ENCODE measurements around the gene TRIM40.

Gene TRIM40

GRCh38 chr6:30149858-30150550 lies 14.1 kb downstream of the TRIM40 start:
- no peak overlapping the region for H3K4me3 ChIP-seq (ENCODE audit: low read length)
- no peak for TF ChIP-seq ZNF274 (IDR thresholded peaks at IDR 0.05; ENCODE audit: low read depth, low read length)

- no peak overlapping the region for H3K4me3 ChIP-seq (ENCODE audit: low read length)
- TF ChIP-seq ZNF274 (IDR thresholded peaks at IDR 0.05; ENCODE audit: low read depth, low read length) = no peak
Observed at GRCh38 chr6:30150671-30151395, 14.9 kb downstream of the TRIM40 start.

GRCh38 chr6:30151580-30151979 lies 15.6 kb downstream of the TRIM40 start:
- no peak for TF ChIP-seq ZNF274 (IDR thresholded peaks at IDR 0.05; ENCODE audit: low read depth, low read length)
- H3K4me3 ChIP-seq (ENCODE audit: low read length) = no peak overlapping the region

- no peak for TF ChIP-seq ZNF274 (IDR thresholded peaks at IDR 0.05; ENCODE audit: low read depth, low read length)
- no peak overlapping the region for H3K4me3 ChIP-seq (ENCODE audit: low read length)
Observed at GRCh38 chr6:30152016-30152673, 16.2 kb downstream of the TRIM40 start.

GRCh38 chr6:30152910-30153610 lies 17.1 kb downstream of the TRIM40 start:
- H3K4me3 ChIP-seq (ENCODE audit: low read length) = no peak overlapping the region
- TF ChIP-seq ZNF274 (IDR thresholded peaks at IDR 0.05; ENCODE audit: low read depth, low read length) = no peak

GRCh38 chr6:30154061-30154460 lies 18.1 kb downstream of the TRIM40 start:
- no peak for TF ChIP-seq ZNF274 (IDR thresholded peaks at IDR 0.05; ENCODE audit: low read depth, low read length)
- no peak overlapping the region for H3K4me3 ChIP-seq (ENCODE audit: low read length)

GRCh38 chr6:30154709-30155519 lies 19.0 kb downstream of the TRIM40 start:
- no peak overlapping the region for H3K4me3 ChIP-seq (ENCODE audit: low read length)
- TF ChIP-seq ZNF274 (IDR thresholded peaks at IDR 0.05; ENCODE audit: low read depth, low read length) = no peak

GRCh38 chr6:30155520-30156261 lies 19.8 kb downstream of the TRIM40 start:
- H3K4me3 ChIP-seq (ENCODE audit: low read length) = no peak overlapping the region
- no peak for TF ChIP-seq ZNF274 (IDR thresholded peaks at IDR 0.05; ENCODE audit: low read depth, low read length)

GRCh38 chr6:30156262-30156599 lies 20.3 kb downstream of the TRIM40 start:
- H3K4me3 ChIP-seq (ENCODE audit: low read length) = no peak overlapping the region
- no peak for TF ChIP-seq ZNF274 (IDR thresholded peaks at IDR 0.05; ENCODE audit: low read depth, low read length)

GRCh38 chr6:30156774-30157173 lies 20.8 kb downstream of the TRIM40 start:
- TF ChIP-seq ZNF274 (IDR thresholded peaks at IDR 0.05; ENCODE audit: low read depth, low read length) = no peak
- H3K4me3 ChIP-seq (ENCODE audit: low read length) = no peak overlapping the region

GRCh38 chr6:30157581-30157980 lies 21.6 kb downstream of the TRIM40 start:
- TF ChIP-seq ZNF274 (IDR thresholded peaks at IDR 0.05; ENCODE audit: low read depth, low read length) = no peak
- no peak overlapping the region for H3K4me3 ChIP-seq (ENCODE audit: low read length)

- TF ChIP-seq ZNF274 (IDR thresholded peaks at IDR 0.05; ENCODE audit: low read depth, low read length) = no peak
- no peak overlapping the region for H3K4me3 ChIP-seq (ENCODE audit: low read length)
Observed at GRCh38 chr6:30157999-30158398, 22.1 kb downstream of the TRIM40 start.

- no peak overlapping the region for H3K4me3 ChIP-seq (ENCODE audit: low read length)
- TF ChIP-seq ZNF274 (IDR thresholded peaks at IDR 0.05; ENCODE audit: low read depth, low read length) = no peak
Observed at GRCh38 chr6:30158475-30159040, 22.6 kb downstream of the TRIM40 start.
